GM12864 (cell line): ENCODE data around the gene ADCY4.
"Not testable (repeated sequence)": the region's sequence is repeated elsewhere in the genome, so short reads cannot be mapped to it uniquely, and the experiment has no call there.

Source experiments
- DNase-seq: peaks from one replicate; pipeline ENCODE4 v3.0.0-alpha.2; 2011; ENCODE audit warnings: low read depth
- H3K4me3 ChIP-seq: 2 replicates; pipeline ENCODE4 v1.5.1; 2011; ENCODE audit warnings: mild to moderate bottlenecking, low read depth, low read length, control low read depth
- CTCF ChIP-seq: IDR thresholded peaks from 2 replicates; pipeline ENCODE4 v1.5.1; 2011; ENCODE audit warnings: low read depth, mild to moderate bottlenecking, moderate library complexity, low read length, control low read depth, inconsistent platforms; ENCODE audit errors: missing control alignments

Gene ADCY4

GRCh38 chr14:24360281-24360680 lies 25.4 kb upstream of the ADCY4 start:
- H3K4me3 ChIP-seq = no peak overlapping the region
- TF ChIP-seq CTCF = no peak
- DNase-seq = no peak

- TF ChIP-seq CTCF = no peak
Measured at GRCh38 chr14:24356208-24356607, 21.3 kb upstream of the ADCY4 start.

GRCh38 chr14:24355009-24355408 lies 20.1 kb upstream of the ADCY4 start:
- no peak overlapping the region for H3K4me3 ChIP-seq
- no peak for DNase-seq
- no peak for TF ChIP-seq CTCF

More at GRCh38 chr14:24356208-24356607, 21.3 kb upstream of the ADCY4 start:
- H3K4me3 ChIP-seq = no peak overlapping the region
- no peak for DNase-seq

GRCh38 chr14:24354482-24354825 lies 19.6 kb upstream of the ADCY4 start:
- H3K4me3 ChIP-seq, DNase-seq: not testable (repeated sequence)

- no peak for TF ChIP-seq CTCF
- DNase-seq = no peak
- H3K4me3 ChIP-seq = no peak overlapping the region
Measured at GRCh38 chr14:24353559-24354481, 18.9 kb upstream of the ADCY4 start.

- DNase-seq = no peak
- TF ChIP-seq CTCF = no peak
- no peak overlapping the region for H3K4me3 ChIP-seq
Measured at GRCh38 chr14:24351517-24351916, 16.6 kb upstream of the ADCY4 start.

- DNase-seq = no peak
- no peak for TF ChIP-seq CTCF
Measured at GRCh38 chr14:24349742-24350141, 14.9 kb upstream of the ADCY4 start.

More at GRCh38 chr14:24349742-24350141, 14.9 kb upstream of the ADCY4 start:
- H3K4me3 ChIP-seq = no peak overlapping the region
